Stimulated activated CD8-positive, alpha-beta memory T cell treated with anti-CD3 and anti-CD28 coated beads, Interleukin-15, amount 100 ng/mL, for 24 hours (primary cell): Measurements from ENCODE around the gene ZPBP.
"Not testable (repeated sequence)": the region's sequence is repeated elsewhere in the genome, so short reads cannot be mapped to it uniquely, and the experiment has no call there.

Experiments used
- DNase-seq: peaks from one replicate; pipeline ENCODE4 v3.0.0-alpha.2; 2020; ENCODE audit warnings: low read depth

The ZPBP gene

GRCh38 chr7:50041165-50041564 lies 51.9 kb downstream of the ZPBP start:
- DNase-seq = not testable (repeated sequence)

- DNase-seq = no peak
Observed at GRCh38 chr7:50037086-50037485, 56.0 kb downstream of the ZPBP start.

GRCh38 chr7:50022991-50023390 lies 70.1 kb downstream of the ZPBP start:
- no peak for DNase-seq

GRCh38 chr7:50022451-50022850 lies 70.6 kb downstream of the ZPBP start:
- DNase-seq = no peak

- no peak for DNase-seq
Observed at GRCh38 chr7:49995681-49996080, 97.4 kb downstream of the ZPBP start.

GRCh38 chr7:49986191-49986590 lies 106.9 kb downstream of the ZPBP start:
- DNase-seq = no peak

GRCh38 chr7:49980465-49980864 lies 112.6 kb downstream of the ZPBP start:
- DNase-seq = no peak

- no peak for DNase-seq
Observed at GRCh38 chr7:49976238-49976637, 116.8 kb downstream of the ZPBP start.

- DNase-seq = no peak
Observed at GRCh38 chr7:49974035-49974434, 119.0 kb downstream of the ZPBP start.

- DNase-seq = no peak
Observed at GRCh38 chr7:49937608-49938007, 155.4 kb downstream of the ZPBP start.

GRCh38 chr7:49931627-49932026 lies 161.4 kb downstream of the ZPBP start:
- no peak for DNase-seq

- no peak for DNase-seq
Observed at GRCh38 chr7:49928787-49929186, 164.3 kb downstream of the ZPBP start.

GRCh38 chr7:49927631-49928030 lies 165.4 kb downstream of the ZPBP start:
- DNase-seq = no peak

- no peak for DNase-seq
Observed at GRCh38 chr7:49926720-49927119, 166.3 kb downstream of the ZPBP start.

- no peak for DNase-seq
Observed at GRCh38 chr7:49911909-49912308, 181.1 kb downstream of the ZPBP start.

GRCh38 chr7:49894543-49894942 lies 198.5 kb downstream of the ZPBP start:
- DNase-seq = no peak

- DNase-seq = no peak
Observed at GRCh38 chr7:49893131-49893530, 199.9 kb downstream of the ZPBP start.

GRCh38 chr7:49892481-49892880 lies 200.6 kb downstream of the ZPBP start:
- no peak for DNase-seq
